ENCODE measurements around the gene SCRG1. TPM values are rescaled to one million over a fixed set of nuclear protein-coding genes. Genes with fewer than 3 reads are reported as not detected.

Gene SCRG1
- total RNA-seq, 3 donors from 2014 or later (not counting 1 experiment from before 2014, with no cell fraction given), result not detected

- H3K36me3 Mint-ChIP-seq, result no peaks in the 10 kb centered on the region
- H3K27me3 Mint-ChIP-seq (ENCODE audit: low read depth in 2 of 2), result no peaks in the 10 kb centered on the region
- H3K36me3 ChIP-seq (ENCODE audit: control insufficient read depth, insufficient read depth, low read length), result no peaks in the 10 kb centered on the region
- no peaks in the 10 kb centered on the region for H3K4me1 Mint-ChIP-seq
- no peak overlapping the region for H3K27ac ChIP-seq (ENCODE audit: low read length)
- no peaks in the 10 kb centered on the region for H3K9me3 Mint-ChIP-seq
- intact Hi-C loops (cut with micrococcal nuclease), result no loop called here
- H3K4me1 ChIP-seq (ENCODE audit: control insufficient read depth, insufficient read depth, low read length), result no peaks in the 10 kb centered on the region
- 0% methylated on average over 1 of the region's 2 CpGs for WGBS (ENCODE audit: insufficient coverage)
- TF ChIP-seq CTCF (IDR thresholded peaks at IDR 0.05), result no peak
- H3K27ac Mint-ChIP-seq, result no peak overlapping the region
- DNase-seq (no peak), ATAC-seq (no peak)
- no peaks in the 10 kb centered on the region for H3K9me3 ChIP-seq (ENCODE audit: control insufficient read depth, insufficient read depth, low read length)
- H3K4me3 Mint-ChIP-seq, result no peak overlapping the region
- H3K27me3 ChIP-seq (ENCODE audit: control insufficient read depth, insufficient read depth, low read length), result no peaks in the 10 kb centered on the region
- no peak overlapping the region for H3K4me3 ChIP-seq (ENCODE audit: low read length)
These were observed 53.3 kb downstream of the SCRG1 start for GRCh38 chr4:173345648-173346047.

- intact Hi-C loops (cut with micrococcal nuclease), result no loop called here
- H3K27me3 ChIP-seq (ENCODE audit: control insufficient read depth, insufficient read depth, low read length), result no peaks in the 10 kb centered on the region
- no peak for ATAC-seq
- Mint-ChIP-seq H3K9me3 (no peaks in the 10 kb centered on the region), H3K4me3 (no peak overlapping the region), H3K4me1 (no peaks in the 10 kb centered on the region), H3K36me3 (no peaks in the 10 kb centered on the region), H3K27ac (no peak overlapping the region), H3K27me3 (ENCODE audit: low read depth in 2 of 2) (no peaks in the 10 kb centered on the region)
- no peaks in the 10 kb centered on the region for H3K36me3 ChIP-seq (ENCODE audit: control insufficient read depth, insufficient read depth, low read length)
- H3K9me3 ChIP-seq (ENCODE audit: control insufficient read depth, insufficient read depth, low read length), result no peaks in the 10 kb centered on the region
- DNase-seq, result no peak
- no peak overlapping the region for H3K4me3 ChIP-seq (ENCODE audit: low read length)
- no peak overlapping the region for H3K27ac ChIP-seq (ENCODE audit: low read length)
- H3K4me1 ChIP-seq (ENCODE audit: control insufficient read depth, insufficient read depth, low read length), result no peaks in the 10 kb centered on the region
- TF ChIP-seq CTCF (IDR thresholded peaks at IDR 0.05), result no peak
- WGBS (ENCODE audit: insufficient coverage), result 92% methylated on average over 2 of the region's 3 CpGs
These were observed 55.0 kb downstream of the SCRG1 start for GRCh38 chr4:173343832-173344397.

GRCh38 chr4:173337463-173337862 is 61.5 kb downstream of the SCRG1 start:
- H3K4me1 Mint-ChIP-seq, result peaks cover 19 to 27% of the 10 kb centered on the region in 2 donors
- no peak overlapping the region for H3K4me3 ChIP-seq (ENCODE audit: low read length)
- 95% methylated on average over 2 of the region's 2 CpGs for WGBS (ENCODE audit: insufficient coverage)
- intact Hi-C loops (cut with micrococcal nuclease), result no loop called here
- H3K27ac Mint-ChIP-seq, result no peak overlapping the region
- no peaks in the 10 kb centered on the region for H3K27me3 ChIP-seq (ENCODE audit: control insufficient read depth, insufficient read depth, low read length)
- no peak for TF ChIP-seq CTCF (IDR thresholded peaks at IDR 0.05)
- H3K9me3 ChIP-seq (ENCODE audit: control insufficient read depth, insufficient read depth, low read length), result no peaks in the 10 kb centered on the region
- DNase-seq (no peak), ATAC-seq (no peak)
- H3K4me3 Mint-ChIP-seq, result no peak overlapping the region
- H3K36me3 Mint-ChIP-seq, result no peaks in the 10 kb centered on the region
- no peak overlapping the region for H3K27ac ChIP-seq (ENCODE audit: low read length)
- H3K27me3 Mint-ChIP-seq (ENCODE audit: low read depth in 2 of 2), result no peaks in the 10 kb centered on the region
- H3K9me3 Mint-ChIP-seq, result no peaks in the 10 kb centered on the region
- peaks cover 8% of the 10 kb centered on the region for H3K4me1 ChIP-seq (ENCODE audit: control insufficient read depth, insufficient read depth, low read length)
- H3K36me3 ChIP-seq (ENCODE audit: control insufficient read depth, insufficient read depth, low read length), result no peaks in the 10 kb centered on the region
